HG03439 (cell line): ENCODE measurements around the gene MINDY1.

Experiments used
- ATAC-seq: cut with Tn5 transposase; IDR thresholded peaks from one replicate; pipeline ENCODE4 v1.9.1; 2021; ENCODE audit warnings: mild to moderate bottlenecking, moderate library complexity; ENCODE audit not compliant: unreplicated experiment

Gene MINDY1

DNA sequence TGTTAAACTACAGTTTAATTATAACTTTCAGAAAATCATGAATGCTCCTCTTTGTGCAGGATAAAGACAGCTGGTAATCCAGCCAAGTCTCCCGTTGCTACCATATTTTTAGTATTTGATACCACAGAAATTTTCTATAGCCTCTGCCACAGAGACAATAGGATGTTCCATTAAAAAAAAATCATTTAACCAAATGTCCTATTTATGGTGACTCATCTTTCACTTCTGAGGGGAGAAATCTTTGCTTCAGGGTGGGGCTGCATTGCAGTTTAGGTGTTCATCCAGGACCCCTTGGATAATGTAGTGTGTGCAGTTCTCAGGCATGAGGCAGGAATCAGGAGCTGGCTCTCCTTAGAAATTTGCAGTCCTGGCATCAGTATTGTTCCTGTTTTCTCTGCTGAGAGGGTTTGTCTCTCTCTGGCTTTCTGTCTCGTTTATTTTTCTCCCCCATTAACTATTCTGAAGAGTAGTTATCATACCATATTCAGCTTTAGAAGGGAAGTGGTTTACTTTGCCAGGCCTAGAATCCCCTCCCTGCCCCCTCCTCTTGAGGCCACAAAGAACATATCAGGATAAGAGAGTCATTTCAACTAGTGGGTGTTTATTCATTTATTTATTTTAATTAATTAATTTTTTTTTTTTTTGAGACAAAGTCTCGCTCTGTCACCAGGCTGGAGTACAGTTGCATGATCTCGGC is 4.6 kb upstream of the MINDY1 start:
- ATAC-seq, result no peak

DNA sequence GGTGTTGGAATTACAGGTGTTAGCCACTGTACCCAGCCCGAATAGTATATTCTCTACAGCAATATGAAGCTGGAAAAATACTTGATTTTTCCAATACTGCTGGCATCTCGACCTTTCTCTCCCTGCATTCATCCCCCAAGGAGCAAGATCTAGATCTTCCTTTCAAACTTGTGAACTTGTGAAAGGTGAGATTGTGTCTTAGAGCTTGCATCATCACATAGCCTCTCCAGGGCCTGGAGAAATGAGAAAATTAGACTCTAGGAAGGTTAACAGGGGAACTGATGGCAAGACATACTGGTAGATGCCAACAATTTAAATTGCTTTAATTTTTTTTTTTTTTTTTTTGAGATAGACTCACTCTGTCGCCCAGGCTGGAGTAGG is 3.6 kb upstream of the MINDY1 start:
- no peak for ATAC-seq

DNA sequence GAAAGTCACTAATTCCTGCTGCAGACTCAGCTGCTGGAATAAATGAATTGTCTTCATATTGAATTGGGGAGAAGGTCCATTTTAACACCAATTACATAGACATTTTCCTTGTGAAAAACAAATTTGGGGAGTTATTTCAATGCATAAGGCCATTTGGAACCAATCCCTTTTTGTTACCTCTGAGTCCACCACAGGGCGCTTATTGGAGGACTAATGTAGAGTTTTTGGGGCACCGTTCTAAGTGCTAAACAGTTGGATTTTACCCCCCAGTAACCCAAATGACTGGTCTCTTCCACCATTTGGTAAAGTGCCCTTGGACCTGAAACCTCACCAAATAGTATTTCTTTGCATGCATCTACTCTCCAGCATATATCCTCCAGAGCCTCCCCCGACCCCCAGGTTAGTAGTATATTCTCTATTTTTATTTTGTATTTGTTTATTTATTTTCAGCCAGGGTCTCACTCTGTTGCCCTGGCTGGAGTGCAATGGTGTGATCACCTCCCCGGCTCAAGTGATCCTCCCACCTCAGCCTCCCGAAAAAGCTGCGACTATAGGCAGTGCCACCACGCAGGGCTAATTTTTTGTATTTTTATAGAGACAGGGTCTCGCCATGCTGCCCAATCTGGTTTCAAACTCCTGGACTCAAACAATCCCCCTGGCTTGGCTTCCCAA is 3.1 kb upstream of the MINDY1 start:
- no peak for ATAC-seq

DNA sequence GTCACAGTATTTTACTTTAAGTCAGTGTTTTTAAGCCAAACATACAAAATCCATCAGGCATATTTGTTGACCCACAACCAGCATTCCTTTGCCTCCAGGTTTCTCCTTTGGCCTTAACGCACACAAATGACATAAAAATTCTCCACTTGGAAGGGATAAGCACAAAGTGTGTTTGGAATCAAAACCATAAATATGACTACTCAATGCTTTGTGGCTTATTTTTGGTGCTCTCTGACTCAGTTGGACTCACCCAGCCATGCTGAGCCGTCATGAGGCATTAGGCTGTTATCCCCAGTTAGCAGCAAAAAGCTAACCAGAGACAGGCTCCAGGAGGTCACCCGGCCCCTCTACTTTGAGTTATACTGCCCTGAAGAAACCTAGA is 2.5 kb upstream of the MINDY1 start:
- no peak for ATAC-seq

DNA sequence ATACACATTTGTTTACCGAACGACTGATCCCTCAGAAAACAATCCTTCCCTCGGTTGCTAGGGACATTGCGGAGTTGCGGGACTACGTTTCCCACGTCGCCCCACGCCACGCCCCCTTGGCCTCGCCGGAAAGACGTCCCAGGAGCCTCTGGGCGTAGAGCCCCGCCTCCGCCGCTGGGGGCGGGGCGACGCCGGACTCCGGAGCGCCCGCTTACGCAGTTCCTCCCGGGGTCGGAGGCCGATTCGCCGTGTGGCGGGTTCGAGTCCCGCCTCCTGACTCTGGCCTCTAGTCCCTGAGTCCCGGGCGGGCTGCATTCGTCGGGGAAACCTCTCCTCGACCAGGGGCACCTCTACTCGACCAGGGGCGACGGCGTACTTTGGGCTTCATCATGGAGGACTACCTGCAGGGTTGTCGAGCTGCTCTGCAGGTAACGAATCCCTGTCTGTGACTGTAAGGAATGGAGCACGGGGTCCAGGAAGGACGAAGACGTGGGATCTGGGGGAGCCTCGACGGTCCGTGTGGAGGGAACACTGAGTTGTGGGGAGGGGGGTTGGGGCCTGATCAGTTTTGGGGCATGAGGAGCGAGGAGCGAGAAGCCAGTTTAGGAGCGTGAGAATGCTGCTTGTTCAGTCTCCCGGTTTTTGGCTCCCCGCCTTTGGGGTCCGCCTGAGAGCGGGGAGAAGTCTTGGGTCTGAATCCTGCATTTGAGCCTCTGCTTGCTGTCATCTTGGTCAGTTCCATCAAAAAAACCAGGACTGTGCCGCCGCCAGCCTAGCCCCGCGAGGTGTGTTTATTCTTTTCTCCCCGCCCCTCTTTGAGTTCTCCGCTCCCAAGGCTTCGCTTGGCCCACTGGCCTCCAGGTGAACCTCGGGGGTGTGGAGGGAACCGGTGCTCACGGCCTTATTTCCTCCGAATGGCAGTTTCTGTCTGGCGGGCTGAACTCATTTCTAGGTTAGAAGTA is 1.8 kb upstream of the MINDY1 start, which contains the start of gene PRUNE1:
TSS of gene PRUNE1 (plus strand) at position 206 of the 962 bp plus-strand sequence. CDS start at position 390, 184 bp downstream.
- peak; percentile 82 for ATAC-seq

DNA sequence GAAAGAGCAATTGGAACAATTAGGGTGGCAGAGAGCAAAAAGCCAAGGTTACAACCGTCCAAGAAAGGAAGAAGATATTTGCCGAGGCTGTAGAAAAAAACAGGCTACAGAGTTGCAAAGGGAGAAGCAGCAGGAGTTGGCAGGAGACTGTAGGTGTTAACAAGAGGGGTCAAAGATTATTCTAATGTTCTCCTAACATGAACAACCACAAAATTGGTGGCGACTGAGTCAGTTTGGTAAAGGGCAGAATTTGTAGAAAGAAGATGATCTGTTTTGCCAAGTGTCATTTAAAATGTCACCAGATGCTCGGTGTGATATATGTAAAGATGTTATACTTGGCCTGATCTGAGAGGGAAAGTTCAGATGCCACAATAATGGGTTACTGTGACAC is 1.1 kb upstream of the MINDY1 start:
- peak; percentile 5 for ATAC-seq

DNA sequence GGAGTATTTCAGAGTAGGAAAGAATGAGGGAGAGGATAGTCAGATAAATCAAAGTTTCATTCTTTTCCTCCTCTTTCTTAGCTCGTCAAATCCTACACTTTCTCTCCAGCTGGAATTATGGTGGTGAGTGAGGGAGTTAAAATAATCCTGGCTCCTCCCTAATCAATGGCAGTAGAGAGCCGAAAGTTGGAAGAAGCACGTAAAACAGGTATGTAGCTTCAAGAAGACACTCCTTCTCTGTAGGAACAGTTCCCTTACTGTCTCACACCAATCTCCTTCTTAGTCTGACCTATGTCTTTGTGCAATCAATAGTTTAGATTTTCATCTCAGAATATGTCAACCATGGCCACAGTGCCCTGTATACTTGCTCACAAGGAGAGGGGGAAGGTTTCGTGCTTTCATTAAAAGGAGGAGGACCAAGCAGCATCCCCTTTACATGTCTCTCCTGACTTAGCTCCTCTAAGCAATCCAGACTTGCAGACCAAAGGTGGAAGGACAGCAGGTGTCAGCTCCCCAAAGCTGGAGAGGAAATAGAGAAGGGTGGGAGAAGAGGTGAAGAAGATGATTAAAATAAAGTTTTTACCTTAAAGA is 878 bp downstream of the MINDY1 start:
- no peak for ATAC-seq

DNA sequence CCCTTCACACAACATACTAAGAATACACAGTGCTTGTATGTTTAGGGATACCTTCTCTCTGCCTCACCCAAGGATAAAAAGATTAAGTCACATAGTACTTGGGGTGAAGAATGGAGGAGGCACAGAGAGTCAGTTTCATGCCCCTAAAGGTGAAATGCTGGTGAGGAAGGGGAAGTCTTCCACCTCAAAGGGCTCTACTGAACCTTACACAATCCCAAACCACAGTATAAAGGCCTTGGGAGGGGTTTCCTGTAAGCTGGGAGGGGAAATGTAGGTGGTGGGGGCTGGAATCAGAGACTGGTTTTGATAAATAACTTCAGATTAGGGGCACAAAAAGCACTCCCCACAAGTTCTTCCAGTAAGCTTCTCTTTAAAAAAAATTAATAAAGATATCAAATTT is 3.5 kb downstream of the MINDY1 start:
- ATAC-seq, result no peak

DNA sequence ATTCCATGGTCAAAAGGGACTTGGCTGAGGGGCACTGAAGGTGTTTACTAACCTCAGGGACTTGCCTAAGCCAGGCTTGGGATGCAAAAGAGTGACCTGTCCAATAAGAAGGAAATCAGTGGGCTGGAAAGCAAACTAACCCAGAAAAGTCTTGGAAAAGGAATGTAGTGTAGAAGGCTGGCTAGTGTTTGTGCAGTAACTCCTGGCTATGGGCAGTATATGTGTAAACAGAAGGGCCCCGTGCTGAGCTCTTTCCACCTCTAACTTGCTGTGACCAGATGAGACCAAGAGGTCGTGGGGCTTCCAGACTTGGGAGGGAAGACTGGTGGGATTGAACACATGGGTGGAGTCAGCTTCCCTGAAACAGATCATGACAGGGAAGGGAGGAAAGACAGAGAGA is 4.1 kb downstream of the MINDY1 start:
- no peak for ATAC-seq

DNA sequence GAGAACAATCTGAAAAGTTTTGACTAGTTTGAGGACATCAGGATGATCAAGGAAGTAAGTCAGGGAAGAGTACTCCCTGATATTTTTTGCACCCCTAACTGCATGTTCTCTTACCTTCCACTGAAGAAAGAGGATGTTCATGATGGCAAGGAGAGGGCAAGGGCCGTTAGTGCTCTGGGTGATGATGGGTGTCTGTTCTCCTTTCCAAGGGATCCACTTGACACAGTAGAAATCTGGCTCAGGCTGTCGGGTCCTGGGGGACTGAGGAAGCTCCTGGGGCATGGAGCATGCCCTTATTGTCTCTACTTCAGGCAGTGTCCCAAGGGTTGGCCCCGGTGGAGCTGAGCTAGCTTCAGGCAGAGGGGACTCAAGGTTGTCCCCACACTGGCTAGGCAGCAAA is 4.7 kb downstream of the MINDY1 start:
- no peak for ATAC-seq

DNA sequence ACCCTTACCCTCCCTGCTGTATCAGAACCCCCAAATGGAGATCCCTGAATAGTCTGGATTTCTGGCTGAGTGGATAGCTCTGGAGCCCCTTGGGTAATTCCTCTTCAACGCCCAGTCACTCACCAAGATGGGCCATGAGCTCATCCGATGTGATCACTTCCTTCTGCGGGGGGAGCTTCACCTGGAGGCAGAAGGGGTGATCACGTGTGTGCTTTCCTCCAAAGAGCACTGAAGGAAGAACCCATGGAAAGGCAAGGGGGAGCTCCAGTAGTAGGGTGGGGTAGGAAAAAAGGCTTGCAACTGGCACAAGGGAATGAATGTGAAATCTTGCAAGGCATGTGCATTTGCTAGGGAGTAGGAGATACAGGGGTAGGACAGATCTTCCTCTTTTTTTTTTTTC is 5.1 kb downstream of the MINDY1 start:
- no peak for ATAC-seq

DNA sequence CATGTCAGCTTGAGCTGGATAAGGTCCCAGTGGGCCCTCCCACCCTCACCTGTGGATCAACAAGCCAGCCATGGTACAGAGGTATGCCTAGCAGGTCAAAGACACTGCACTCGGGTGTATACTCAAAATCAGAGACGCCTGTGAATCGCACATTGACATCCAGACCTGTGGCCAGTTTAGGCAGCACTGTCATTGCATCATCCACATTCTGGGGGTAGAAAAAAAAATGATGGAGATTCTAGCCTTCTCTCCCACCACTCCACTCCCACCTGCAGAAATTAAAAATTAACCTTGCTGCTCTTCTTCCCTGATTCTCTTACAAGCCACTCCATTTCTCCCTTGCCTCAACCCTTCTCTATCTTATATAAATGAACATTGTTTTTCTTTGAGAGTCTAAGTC is 6.3 kb downstream of the MINDY1 start:
- no peak for ATAC-seq

DNA sequence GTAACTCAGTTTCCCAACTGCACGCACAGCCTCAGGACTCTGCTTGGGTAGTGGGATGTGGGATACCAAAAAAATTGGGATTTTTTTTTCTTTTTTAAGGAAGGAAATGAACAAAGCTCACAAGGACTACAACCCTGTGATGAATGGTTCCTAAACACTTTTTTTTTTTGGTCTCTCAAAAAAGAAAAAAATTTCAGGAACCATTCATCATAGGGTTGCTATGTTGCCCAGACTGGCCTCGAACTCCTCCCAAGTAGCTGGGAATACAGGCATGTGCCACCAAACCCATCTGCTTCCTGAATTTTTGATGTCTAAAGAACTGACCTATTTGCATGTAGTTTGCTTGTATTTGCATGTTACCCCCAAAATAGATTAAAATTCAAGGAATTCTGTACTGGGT is 6.8 kb downstream of the MINDY1 start:
- no peak for ATAC-seq

DNA sequence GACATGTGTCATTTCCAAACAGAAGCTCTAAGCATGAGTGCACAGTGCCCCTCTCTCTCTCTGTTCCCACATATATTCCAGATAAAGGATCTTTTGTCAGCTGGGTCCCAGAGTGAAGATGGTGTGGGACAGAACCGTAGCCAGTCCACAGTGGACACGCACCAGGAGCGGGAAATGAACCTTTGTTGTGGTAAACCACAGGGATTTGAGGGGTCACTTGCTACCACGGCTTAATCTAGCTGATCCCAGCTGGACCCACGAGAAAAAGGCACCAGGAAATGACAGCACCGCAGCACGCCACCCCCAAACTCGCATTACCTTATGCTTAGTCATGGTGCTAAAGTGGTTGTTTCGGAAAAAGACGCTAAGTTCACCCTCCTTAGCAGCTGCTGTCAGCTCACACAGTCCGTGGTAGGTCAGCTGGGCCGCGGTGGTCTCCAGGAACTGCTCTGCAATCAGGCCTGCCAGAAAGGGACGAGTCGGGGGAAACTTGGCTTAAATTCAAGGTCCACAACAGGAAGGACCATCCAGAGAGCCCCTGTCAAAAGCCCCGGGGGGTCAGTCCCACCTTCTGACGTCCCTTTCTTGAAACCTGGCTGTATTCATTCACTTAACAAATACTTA is 7.5 kb downstream of the MINDY1 start:
- ATAC-seq, result no peak

DNA sequence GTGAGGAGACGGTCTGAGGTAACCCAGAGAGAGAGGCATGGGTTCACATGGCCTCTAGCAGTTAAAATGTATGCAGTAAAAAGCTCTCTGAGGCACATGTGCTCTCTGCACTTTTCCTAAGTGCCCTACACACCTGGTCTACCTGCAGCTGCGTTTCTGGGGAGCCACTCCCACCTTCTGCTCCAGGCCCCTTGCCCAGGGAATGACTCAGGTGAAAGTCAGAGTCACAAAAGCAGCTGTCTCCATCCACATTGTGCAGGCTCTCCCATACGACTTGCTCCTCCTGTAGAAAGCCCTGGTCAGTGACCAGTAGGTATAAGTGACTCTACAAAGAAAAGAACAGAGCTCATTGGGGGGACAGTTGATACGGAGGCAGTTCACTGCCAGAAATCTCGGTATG is 8.8 kb downstream of the MINDY1 start:
- no peak for ATAC-seq

DNA sequence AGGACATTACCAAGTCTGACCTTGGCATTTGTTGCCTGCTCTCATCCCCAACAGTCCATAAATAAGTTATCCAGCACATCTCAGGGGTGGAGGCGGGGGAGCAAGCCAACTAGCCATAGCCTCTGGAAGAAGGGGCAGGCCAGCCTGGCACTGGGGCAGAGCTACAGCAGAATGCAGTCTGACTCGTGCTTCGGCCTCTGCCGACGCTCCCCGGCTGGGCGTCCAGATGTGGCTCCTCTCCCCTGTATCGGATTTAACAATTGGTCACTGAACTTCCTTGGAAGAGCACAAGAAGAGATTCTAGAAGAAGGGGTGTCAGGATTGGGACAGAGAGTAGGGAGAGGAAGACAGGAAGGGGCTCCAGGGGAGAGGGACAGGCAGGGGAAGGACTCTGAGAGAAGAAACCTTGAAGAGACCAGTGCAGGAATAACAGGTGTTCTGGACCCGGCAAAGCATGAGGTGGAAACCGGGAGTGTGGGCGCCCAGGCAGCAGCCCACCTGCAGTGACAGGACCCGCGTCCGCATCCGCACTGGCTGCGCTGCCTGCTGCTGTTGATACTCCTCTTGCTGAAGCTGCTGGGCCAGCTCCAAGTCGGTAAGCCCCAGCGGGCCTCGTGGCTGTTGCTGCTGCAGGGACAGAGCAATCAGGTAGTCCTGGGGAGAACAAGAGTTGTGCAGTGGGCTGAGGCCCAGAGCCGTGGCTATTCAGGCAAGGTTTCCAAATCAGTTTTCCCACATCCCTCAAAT is 9.4 kb downstream of the MINDY1 start:
- ATAC-seq, result no peak

DNA sequence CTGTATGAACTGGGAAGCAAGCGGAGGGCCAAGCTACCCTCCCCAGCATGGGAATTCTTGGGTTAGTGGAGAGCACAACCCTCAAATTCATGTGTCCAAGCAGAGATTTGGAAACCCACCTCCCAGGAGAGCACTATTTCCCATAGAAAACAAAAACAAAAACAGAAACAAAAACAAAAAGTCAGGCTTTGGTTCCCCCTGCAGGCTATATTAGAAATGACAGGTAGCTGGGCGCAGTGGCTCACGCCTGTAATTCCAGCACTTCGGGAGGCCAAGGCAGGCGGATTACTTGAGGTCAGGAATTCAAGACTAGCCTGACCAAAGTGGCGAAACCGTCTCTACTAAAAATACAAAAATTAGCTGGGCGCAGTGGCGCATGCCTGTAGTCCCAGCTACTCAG is 10.8 kb downstream of the MINDY1 start:
- no peak for ATAC-seq

DNA sequence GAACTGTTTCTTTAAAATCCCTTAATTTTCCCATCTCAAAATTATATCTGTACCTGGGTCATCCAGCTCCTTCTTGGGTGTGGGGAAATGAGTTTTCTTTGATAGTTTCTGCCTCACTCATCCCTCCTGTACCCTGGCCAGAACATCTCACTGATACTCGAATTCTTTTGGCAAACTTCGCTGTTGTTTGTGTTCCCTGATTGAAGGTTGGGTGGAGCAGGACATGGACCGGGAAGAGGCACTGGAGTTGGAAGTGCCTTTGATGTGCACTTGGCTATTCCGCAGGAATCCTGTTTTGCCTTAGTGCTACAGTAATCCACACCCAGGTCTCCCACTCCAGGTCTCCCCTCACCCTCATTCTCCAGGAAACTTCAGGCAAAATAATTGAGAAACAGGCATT is 11.2 kb downstream of the MINDY1 start:
- no peak for ATAC-seq

DNA sequence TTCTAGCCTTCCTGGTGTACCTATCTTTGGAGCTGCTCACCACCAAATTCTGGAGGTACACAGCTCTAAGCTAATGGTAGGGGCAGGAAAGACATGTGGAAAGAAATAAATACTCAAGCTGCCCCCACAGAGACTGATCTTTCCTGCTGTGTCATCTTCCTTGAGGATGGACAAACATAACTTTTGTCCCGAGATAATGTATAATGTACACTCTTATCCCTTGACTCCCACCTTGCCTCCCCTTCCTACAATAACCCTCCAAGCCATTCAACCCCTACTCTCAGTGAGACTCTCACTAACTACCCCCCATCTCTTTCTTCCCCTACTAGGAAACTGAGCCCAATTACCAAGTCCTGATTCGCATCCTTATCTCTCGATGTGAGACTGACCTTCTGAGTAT is 12.5 kb downstream of the MINDY1 start:
- no peak for ATAC-seq

DNA sequence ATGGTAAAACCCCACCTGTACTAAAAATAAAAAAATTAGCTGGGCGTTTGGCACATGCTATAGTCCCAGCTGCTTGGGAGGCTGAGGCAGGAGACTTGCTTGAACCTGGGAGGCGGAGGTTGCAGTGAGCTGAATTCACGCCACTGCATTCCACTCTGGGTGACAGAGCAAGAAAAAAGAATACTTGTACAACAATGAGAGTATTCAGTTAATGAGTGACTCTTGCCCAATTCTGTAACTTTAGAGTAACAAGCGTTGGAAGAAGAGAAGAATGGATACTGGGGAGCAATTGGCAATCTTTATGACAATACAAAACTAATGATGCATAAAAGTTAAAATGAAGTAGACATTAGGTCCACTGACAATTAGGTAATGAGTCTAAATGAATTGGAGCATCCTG is 14.1 kb downstream of the MINDY1 start:
- no peak for ATAC-seq
